Transverse colon (tissue), 4 donors: Measurements from ENCODE around the gene RAVER1. TPM values are rescaled to one million over a fixed set of nuclear protein-coding genes. Genes with fewer than 3 reads are reported as not detected.

Source experiments
- DNase-seq: peaks from one replicate; pipeline ENCODE4 v3.0.0-alpha.2; 2019
- H3K27ac ChIP-seq, 4 donors: fragments of 200-600 bp; sonication (generic); 2 replicates each; pipeline ENCODE4 v1.5.1; 2016 to 2018; ENCODE audit warnings: inconsistent platforms in 4 of 4
- H3K27me3 ChIP-seq: fragments of 200-600 bp; sonication (generic); 2 replicates; pipeline ENCODE4 v1.5.1; 2017; ENCODE audit warnings: inconsistent platforms
- H3K36me3 ChIP-seq, 4 donors: fragments of 200-600 bp; sonication (generic); 2 replicates each; pipeline ENCODE4 v1.5.1; 2017 to 2019; ENCODE audit warnings: inconsistent platforms in 4 of 4
- H3K4me1 ChIP-seq, 4 donors: fragments of 200-600 bp; sonication (generic); 2 replicates each; pipeline ENCODE4 v1.5.1; 2017 to 2020; ENCODE audit warnings: inconsistent platforms in 4 of 4
- H3K4me3 ChIP-seq, 4 donors: fragments of 200-600 bp; sonication (generic); 1 replicate in 1 of 4; 2 replicates in 3 of 4; pipeline versions ENCODE4 v1.5.1 to v1.6.1; 2017 to 2019; ENCODE audit warnings: inconsistent platforms in 4 of 4
- H3K9me3 ChIP-seq, 2 donors: fragments of 200-600 bp; sonication (generic); 2 replicates each; pipeline ENCODE4 v1.5.1; 2017 to 2019; ENCODE audit warnings: inconsistent platforms in 2 of 2
- EP300 ChIP-seq: sonication (generic); formaldehyde crosslinking; IDR thresholded peaks from one replicate; pipeline ENCODE4 v1.6.1; 2017; ENCODE audit warnings: antibody characterized with exemption, low read depth
- POLR2A ChIP-seq: fragments of 450-650 bp; IDR thresholded peaks from one replicate; pipeline ENCODE4 v1.6.1; 2016; ENCODE audit warnings: antibody characterized with exemption, mild to moderate bottlenecking, moderate library complexity
- POLR2AphosphoS5 ChIP-seq, 3 donors: sonication (generic); formaldehyde crosslinking; IDR thresholded peaks; one replicate each; pipeline ENCODE4 v1.6.1; 2016; ENCODE audit warnings: antibody characterized with exemption in 3 of 3
- WGBS, 2 donors: methylation state at CpG; one replicate each; pipeline ENCODE4 v1.1.5; 2018; ENCODE audit warnings: low coverage in 1 of 2; 5-methylcytosine and 5-hydroxymethylcytosine counted together
- in situ Hi-C, 4 donors: fragments of 200-750 bp; cut with MboI; loops; one replicate each; pipeline versions ENCODE4 v1.15.0 to v1.15.1; 2017; ENCODE audit warnings: low sequenced_read_pairs in 3 of 4, low pct_ligation_motif_present in 1 of 4, low pct_unique_long_range_greater_than_20kb in 1 of 4
- intact Hi-C: fragments of 100-400 bp; cut with DNase I; formaldehyde crosslinking; loops from one replicate; pipeline ENCODE4 v1.15.1; 2023; ENCODE audit warnings: low total_unique reads
- total RNA-seq, 4 donors: library from RNA; depleted of rRNA; stranded (reverse); fragments of >200 nt; gene quantifications; one replicate each; pipeline ENCODE4 v1.1.0, GENCODE V29; 2016
- TF ChIP-seq, protein P1 (sequence below), 5 experiments: fragments of 200-600 bp in 3 of 5; fragments of 450-650 bp in 2 of 5; sonication (generic) in 3 of 5; IDR thresholded peaks; 1 replicate in 2 of 5; 2 replicates in 3 of 5; pipeline ENCODE4 v1.5.1; 2016 to 2017; ENCODE audit warnings: antibody characterized with exemption in 5 of 5, inconsistent platforms in 3 of 5, mild to moderate bottlenecking in 2 of 5, moderate library complexity in 1 of 5

RAVER1 gene
- total RNA-seq, 4 donors from 2014 or later = 35.0 to 39.6 (median 38.6) TPM

DNA sequence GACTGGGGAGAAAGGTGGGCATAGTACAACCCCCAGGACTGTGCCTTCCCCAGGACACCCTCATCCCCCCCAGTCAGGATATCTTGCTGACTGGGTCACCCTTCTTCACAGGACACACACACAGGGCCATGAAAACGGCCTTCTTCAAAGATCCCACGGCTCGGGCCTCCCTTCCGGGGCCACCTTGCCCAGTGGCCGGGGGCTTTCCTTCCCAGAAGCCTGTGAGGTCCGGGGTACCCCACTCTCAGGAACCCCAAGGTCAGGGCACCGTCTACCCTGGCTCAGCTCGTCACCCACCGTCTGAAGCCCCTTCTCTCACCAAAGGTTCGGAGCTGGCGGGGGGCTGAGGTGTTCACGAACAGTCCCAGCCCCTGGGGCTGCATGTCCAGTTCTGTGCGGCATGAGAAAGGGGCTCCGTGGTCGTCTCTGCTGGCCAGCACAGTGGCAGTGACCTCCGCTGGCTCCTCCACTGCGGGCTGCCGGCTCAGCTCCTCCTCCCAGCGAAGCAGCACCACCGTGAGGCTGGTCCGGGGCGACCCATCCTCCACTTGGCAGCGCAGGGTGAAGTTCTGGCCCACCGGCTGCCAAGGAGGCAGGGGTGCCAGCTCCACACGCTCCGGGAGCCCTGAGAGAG, 2.1 kb upstream of the RAVER1 start:
- H3K27me3 ChIP-seq = no peaks in the 10 kb centered on the region

DNA sequence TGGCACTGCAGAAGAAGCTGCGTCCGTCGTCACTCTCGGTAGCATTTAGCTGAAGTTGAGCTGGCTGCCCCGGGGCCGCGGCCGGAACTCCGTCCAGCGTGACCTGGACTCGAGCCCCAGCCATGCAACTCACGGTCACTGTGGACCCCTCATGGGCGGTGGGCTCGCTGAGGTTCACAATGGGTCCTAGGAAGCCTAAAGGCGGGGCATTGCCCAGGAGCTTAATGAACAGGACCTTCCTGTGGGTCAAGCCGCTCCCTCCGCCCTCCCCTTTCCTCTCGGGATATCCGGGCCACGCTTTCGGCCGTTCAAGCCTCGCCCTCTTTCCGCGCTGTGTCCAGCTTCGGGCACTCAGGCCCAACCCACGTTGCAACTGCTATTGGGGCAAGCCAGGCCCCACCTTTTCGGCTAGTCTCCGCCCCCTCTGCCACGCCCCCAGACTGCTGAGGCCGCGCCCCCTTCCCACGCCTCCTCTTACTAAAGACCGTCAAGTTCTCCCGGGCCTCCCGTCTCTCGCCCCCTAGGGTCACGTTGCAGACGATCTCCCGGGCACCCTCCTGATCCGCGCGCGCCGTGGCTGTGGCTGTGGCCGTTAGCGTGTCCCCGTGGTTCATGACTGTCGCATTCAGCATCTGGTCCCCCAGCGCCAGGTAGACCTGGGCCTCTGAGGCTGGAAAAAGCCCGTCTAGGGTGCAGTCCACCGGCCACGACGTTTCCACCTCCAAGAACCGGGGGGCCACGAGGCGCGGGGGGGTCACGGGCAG, 1.4 kb upstream of the RAVER1 start:
- Histone ChIP-seq H3K27ac (peak overlapping the region; percentile 90 to 95 (median 91)), H3K36me3 (no peaks in the 10 kb centered on the region), H3K4me3 (peak overlapping the region; percentile 45 to 89 (median 72)), H3K4me1 (peaks cover 0 to 31% (median 18%) of the 10 kb centered on the region in 4 donors), H3K9me3 (no peaks in the 10 kb centered on the region), H3K27me3 (no peaks in the 10 kb centered on the region)
- peak; percentile 97 for DNase-seq
- TF ChIP-seq EP300 (no peak), POLR2AphosphoS5 (IDR thresholded peaks at IDR 0.05) (peak; percentile 69 to 92 (median 89)), POLR2A (peak; percentile 84)
- TF ChIP-seq, protein P1, sequence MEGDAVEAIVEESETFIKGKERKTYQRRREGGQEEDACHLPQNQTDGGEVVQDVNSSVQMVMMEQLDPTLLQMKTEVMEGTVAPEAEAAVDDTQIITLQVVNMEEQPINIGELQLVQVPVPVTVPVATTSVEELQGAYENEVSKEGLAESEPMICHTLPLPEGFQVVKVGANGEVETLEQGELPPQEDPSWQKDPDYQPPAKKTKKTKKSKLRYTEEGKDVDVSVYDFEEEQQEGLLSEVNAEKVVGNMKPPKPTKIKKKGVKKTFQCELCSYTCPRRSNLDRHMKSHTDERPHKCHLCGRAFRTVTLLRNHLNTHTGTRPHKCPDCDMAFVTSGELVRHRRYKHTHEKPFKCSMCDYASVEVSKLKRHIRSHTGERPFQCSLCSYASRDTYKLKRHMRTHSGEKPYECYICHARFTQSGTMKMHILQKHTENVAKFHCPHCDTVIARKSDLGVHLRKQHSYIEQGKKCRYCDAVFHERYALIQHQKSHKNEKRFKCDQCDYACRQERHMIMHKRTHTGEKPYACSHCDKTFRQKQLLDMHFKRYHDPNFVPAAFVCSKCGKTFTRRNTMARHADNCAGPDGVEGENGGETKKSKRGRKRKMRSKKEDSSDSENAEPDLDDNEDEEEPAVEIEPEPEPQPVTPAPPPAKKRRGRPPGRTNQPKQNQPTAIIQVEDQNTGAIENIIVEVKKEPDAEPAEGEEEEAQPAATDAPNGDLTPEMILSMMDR (IDR thresholded peaks at IDR 0.05) = peak in 3 of 5 experiments; percentile 4 to 29 (median 17)
- in situ Hi-C loops = no loop called here
- intact Hi-C loops = no loop called here
- 38% methylated on average over 28 of the region's 59 CpGs; no CpG with 5 or more reads in 1 of the 2 donors for WGBS, 2 donors

More for the DNA sequence above, 2.1 kb upstream of the RAVER1 start:
- TF ChIP-seq, protein P1 (IDR thresholded peaks at IDR 0.05) = no peak
- TF ChIP-seq POLR2AphosphoS5 (IDR thresholded peaks at IDR 0.05) = no peak
- TF ChIP-seq EP300 = no peak
- no peak for TF ChIP-seq POLR2A
- peak overlapping the region in 3 of 4 donors; percentile 90 to 95 (median 92) for H3K27ac ChIP-seq
- WGBS, 2 donors = 78% methylated on average over 19 of the region's 26 CpGs; no CpG with 5 or more reads in 1 of the 2 donors
- H3K9me3 ChIP-seq = no peaks in the 10 kb centered on the region
- in situ Hi-C loops (no loop called here), intact Hi-C loops (no loop called here)
- H3K4me3 ChIP-seq = no peak overlapping the region
- no peaks in the 10 kb centered on the region for H3K36me3 ChIP-seq
- peaks cover 0 to 31% (median 18%) of the 10 kb centered on the region in 4 donors for H3K4me1 ChIP-seq
- DNase-seq = no peak

DNA sequence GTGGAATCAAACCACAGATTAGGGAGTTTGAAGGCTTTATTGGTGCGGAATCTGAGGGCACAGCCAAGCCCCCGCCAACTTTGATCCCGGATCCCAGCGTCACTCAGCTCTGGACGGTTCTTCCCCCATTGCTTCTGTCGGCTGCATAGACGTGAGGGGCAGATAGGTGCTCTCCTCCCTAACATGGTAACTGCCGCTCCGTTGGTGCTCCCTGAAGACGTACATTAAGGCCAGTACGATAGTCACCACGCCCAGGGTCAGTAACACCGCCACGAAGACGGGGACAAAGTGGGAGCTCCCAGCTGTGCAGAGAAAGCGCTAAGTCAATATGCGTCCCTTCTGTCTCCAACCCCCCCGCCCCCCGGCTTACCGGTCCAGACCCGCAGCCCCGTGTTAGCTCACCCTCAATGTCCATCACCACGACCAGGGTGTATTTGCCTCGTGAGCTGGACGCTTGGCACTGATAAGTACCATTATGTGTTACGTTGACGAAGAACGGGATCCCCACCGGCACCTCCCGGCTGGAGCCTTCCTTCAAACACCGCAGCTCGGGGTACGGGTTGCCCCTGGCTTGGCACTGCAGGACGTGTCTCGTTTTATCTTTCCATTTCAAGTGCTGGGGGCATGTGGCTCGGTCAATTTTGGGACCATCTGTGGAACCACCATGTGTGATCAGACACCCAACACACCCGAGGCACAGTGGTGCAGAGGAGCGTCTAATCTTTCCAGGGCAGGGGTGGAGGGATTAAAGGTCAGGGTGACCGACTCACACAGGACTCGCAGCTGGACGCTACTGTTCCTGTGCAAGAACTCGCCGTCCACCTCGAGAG, 644 bp upstream of the RAVER1 start:
- Histone ChIP-seq H3K36me3 (peaks cover 0 to 6% (median under 1%) of the 10 kb centered on the region in 4 donors), H3K4me1 (peaks cover 0 to 31% (median 18%) of the 10 kb centered on the region in 4 donors), H3K27ac (peak overlapping the region; percentile 90 to 95 (median 91)), H3K27me3 (no peaks in the 10 kb centered on the region), H3K4me3 (peak overlapping the region; percentile 45 to 89 (median 72)), H3K9me3 (no peaks in the 10 kb centered on the region)
- no peak for TF ChIP-seq EP300
- no peak for TF ChIP-seq POLR2AphosphoS5 (IDR thresholded peaks at IDR 0.05)
- in situ Hi-C loops (no loop called here), intact Hi-C loops (no loop called here)
- DNase-seq = peak; percentile 32
- 18% methylated on average over 43 of the region's 44 CpGs; no CpG with 5 or more reads in 1 of the 2 donors for WGBS, 2 donors

DNA sequence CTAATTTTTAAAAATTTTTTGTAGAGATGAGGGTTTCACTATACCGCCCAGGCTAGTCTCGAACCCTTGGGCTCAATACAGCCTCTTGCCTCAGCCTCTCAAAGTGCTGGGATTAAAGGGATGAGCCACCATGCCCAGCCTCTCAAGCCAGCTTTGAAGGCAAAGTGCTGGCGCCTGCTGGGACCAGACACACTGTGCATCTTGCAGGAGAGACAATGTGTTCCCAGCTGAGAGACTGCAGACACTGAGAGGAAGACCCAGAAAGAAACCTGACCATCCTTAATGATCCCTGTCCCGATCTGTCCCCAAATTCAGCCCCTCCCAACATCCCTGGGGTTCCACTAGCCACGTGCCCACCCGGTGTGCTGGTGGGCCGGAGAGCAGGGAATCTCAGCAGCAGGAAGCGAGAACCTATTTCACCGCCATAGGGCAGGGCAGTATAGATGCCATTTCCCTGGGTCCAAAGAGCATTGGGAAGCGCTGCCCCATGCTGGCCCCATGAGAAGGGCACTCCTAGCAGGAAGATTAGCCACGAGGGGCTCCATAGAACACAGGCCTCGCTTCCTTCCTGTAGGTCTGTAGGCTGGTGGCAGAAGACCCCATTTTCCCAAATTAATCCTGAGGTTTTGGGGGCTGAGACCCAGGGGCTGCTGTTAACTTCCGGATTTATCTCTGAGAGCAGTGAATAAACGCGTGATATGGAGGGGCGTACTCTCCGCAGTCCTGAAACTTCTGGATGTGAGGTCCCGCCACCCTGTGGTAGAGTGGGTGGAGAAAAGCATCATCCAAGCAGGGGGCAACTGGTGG, 968 bp downstream of the RAVER1 start:
- TF ChIP-seq POLR2A (peak; percentile 19), POLR2AphosphoS5 (IDR thresholded peaks at IDR 0.05) (peak in 1 of 3 donors; percentile 16), EP300 (no peak)
- in situ Hi-C loops (no loop called here), intact Hi-C loops (no loop called here)
- peak overlapping the region; percentile 90 to 95 (median 91) for H3K27ac ChIP-seq
- peaks cover 0 to 21% (median 14%) of the 10 kb centered on the region in 4 donors for H3K36me3 ChIP-seq
- H3K4me1 ChIP-seq = peaks cover 0 to 31% (median 18%) of the 10 kb centered on the region in 4 donors
- WGBS, 2 donors = 18 to 43% methylated on average over 1 to 18 of the region's 18 CpGs
- H3K27me3 ChIP-seq = no peaks in the 10 kb centered on the region
- no peaks in the 10 kb centered on the region for H3K9me3 ChIP-seq
- H3K4me3 ChIP-seq = peak overlapping the region; percentile 66 to 89 (median 74)
- peak; percentile 71 for DNase-seq
